HG02759 (cell line): Measurements from ENCODE around the gene MYO1E.

ENCODE experiments used
- ATAC-seq: cut with Tn5 transposase; IDR thresholded peaks from one replicate; pipeline ENCODE4 v1.9.1; 2021; ENCODE audit warnings: mild to moderate bottlenecking, moderate library complexity; ENCODE audit not compliant: unreplicated experiment

The MYO1E gene

GRCh38 chr15:59104912-59105732 is 267.5 kb downstream of the MYO1E start, which contains the start of gene CCNB2:
CCNB2 (plus strand) TSS chr15:59105146; CDS start chr15:59105269, 123 bp downstream.
- peak; percentile 99 for ATAC-seq

GRCh38 chr15:59104602-59104911 is 268.1 kb downstream of the MYO1E start:
- ATAC-seq: peak; percentile 41

GRCh38 chr15:59099162-59099685 is 273.4 kb downstream of the MYO1E start:
- ATAC-seq: no peak

- ATAC-seq: no peak
These were observed 276.2 kb downstream of the MYO1E start for GRCh38 chr15:59096429-59096828.

- ATAC-seq: no peak
These were observed 278.6 kb downstream of the MYO1E start for GRCh38 chr15:59094077-59094476.

GRCh38 chr15:59087731-59088130 is 284.9 kb downstream of the MYO1E start:
- ATAC-seq: no peak
